T1000 (cell line): ENCODE data around the gene MSI2.

ENCODE experiments used
- DNase-seq: peaks from one replicate; lab custom pipeline; 2025; ENCODE audit warnings: mixed read lengths; lab: John Stamatoyannopoulos, UW

Gene MSI2

DNA sequence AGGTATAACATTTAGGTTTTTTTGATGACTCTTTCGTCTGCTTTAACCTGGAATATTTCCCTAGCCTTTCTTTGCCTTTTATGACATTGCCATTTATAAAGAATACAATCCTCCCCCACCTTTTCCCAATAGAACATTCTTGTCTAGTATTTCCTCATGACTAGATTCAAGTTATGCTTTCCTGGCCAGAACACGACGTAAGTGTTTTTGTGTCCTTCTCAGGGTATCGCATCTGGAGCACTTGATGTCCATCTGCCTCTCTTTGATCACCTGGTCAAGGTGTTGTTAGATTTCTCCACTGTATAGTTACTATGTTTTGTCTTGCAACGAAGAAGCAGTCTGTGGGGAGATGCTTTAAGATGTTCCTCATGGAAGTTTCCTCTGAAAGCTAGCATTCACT lies 87.4 kb downstream of the MSI2 start:
- DNase-seq = no peak

DNA sequence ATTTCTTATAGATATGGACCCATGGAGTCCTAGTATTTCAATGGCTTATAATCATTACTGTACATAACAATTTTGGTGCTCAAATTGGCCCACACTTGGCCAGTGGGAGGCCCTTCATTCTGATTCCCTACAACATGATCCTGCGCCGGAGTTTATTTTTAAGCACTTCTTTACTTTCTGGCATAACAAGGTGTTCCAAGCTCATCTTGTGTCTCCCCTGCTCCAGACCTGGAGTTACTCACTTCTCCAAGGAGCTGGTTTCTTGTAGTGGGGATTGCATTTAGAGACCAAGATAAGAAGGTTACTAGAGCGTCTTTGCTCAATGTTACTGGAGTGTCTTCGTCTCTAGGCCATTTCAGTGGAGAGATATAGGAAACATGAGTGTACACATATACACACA lies 87.9 kb downstream of the MSI2 start:
- no peak for DNase-seq

DNA sequence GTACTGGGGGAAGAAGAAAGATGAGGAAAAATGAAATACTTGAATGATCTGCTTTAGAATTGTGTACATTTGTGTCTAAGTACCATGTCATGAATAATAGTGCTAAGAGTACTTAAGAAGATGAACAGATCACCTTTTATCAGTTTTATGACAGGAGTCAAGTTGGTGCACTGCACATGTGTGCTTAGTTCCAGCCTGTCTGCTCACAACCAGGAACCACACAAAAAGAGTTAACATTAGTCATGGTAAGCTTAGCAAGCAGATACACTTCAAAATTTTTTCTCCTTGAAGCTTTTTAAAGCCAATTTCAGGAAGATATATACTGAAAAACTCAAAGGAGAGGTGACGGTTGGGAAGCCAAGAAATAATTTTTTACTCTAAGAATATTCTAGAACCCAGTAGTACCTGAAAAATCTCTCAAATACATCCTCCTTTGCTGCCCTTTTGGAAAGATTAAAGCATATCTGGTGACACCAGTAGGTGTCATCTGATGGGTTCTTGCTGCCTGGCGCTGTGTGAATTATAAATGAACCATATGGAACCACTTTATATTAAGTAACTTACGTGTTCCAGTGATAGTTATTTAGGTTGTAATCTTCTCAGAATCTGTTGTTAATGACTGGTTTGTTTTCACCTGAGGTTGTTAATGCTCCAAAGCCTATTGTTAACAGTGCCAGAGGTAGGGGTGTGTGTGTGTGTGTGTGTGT lies 93.4 kb downstream of the MSI2 start:
- no peak for DNase-seq

DNA sequence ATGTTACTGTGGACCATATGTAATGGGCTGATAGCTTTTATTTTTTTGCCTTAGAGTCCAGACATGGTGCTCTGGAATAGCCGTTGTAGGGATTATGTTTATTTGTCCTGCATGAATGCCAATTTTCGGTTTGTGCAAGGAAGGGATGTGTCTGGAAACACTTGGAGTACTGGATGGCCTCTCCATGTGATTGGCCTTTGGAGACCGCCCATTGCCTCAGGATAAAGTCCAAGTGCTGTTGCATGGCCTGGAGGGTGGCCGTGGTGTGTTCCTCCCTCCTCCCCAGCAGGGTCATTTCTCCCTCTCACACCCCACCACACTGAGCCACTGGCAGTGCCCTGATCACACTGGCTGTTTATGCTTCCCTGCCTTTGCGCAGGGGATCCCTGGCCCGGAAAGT lies 93.9 kb downstream of the MSI2 start:
- no peak for DNase-seq

DNA sequence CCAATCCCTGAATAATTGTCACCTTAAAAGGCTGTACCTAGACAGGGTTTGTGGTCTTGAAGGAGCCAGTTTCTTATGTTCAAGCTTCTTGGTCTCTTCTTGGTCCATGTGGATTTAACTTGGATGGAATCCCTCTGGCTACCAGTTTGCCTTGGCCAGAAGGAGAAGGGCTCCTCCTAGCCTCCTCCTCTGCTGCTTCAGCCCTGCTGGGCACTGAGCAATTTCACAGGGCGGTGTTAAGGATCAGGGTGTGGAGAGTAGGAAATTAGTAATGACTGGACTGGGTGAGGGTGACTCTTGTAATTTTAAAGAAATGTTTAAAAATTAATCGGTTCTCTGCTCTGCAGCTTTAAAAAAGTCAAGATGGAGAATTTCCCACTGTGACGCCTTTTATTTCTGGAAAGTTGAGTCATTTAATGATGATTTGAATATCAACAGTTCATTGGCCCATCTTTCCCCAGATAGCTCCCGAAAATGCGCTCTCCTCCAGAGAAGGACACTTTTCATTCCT lies 96.4 kb downstream of the MSI2 start:
- no peak for DNase-seq

DNA sequence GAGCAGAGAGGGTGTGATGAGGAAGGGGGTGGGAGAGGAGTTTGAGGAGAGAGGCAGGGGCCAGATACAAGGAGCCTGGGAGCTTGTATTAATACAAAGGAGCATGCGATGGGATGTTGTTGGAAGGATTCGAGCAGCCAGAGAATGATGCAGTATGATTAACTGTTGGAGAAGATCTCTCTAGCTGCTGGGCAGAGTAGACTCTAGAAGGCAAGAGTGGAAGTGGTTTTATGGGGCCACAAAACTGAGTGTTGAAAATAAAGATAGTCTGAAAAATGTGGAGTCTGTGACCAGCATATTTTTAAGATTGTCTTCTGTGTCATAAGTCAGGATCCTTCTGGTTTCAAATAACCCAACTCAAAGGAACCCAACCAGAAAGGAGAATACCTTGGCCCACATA lies 98.3 kb downstream of the MSI2 start:
- no peak for DNase-seq

DNA sequence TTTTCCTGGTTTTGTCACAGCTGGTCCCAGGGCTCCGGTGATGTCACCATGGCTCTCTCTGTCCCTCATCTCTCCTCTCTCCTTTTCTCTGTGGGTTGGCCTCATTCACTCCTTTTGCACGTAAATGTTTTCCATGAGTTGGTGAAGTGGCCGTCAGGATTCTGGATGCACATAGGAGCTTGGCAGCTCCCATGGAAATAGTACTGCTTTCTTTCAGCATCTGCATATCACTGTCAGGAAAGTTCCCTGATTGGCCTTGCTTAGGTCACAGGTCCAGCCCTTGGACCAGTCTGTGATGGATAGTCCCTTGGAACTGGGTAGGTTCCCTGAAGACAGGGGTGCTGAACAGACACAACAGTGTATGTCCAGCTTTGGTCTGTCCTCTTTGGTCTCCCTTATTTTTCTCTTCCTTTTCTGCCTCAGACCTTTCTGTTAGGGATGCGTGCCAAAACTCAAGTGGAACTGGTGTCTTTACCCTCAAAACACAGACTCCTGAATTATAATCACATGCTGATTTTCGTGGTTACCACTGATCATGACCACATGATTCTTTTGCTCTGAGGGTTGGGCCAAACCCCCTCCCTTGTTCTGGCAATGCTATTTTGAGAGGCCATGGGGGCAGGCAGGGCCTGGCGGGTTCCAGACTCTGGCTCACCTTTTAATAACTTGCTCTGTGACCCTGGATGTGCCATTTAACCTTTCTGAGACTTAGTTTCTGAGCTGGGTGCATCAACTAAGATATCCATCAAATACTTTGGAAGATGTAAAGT lies 99.0 kb downstream of the MSI2 start:
- DNase-seq = no peak

DNA sequence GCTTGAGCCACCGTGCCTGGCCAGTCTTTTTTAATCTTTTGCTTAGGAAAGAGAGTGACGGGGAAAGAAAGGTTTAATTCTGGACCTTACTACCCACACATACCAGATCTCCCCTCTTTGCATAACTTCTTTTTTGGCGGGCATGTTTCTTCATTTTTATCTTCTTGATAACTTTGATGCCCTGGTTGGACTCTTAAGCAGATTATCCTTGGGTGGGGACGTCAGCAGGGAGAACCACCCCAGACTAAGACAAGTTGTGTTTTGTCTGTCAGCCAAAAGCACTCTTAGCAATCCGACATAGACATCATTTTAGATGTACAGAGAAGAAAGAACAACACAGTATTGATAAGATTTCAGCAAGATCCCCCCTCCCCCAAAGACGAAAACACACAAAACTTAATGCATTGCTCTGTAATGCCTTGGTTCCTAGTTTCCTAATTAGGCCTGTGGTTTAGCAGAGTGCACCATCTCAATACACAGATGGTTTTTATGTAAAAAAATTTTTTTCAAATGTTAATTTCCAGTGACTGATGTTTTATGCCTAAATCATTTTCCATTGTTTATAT lies 99.9 kb downstream of the MSI2 start:
- DNase-seq = no peak

DNA sequence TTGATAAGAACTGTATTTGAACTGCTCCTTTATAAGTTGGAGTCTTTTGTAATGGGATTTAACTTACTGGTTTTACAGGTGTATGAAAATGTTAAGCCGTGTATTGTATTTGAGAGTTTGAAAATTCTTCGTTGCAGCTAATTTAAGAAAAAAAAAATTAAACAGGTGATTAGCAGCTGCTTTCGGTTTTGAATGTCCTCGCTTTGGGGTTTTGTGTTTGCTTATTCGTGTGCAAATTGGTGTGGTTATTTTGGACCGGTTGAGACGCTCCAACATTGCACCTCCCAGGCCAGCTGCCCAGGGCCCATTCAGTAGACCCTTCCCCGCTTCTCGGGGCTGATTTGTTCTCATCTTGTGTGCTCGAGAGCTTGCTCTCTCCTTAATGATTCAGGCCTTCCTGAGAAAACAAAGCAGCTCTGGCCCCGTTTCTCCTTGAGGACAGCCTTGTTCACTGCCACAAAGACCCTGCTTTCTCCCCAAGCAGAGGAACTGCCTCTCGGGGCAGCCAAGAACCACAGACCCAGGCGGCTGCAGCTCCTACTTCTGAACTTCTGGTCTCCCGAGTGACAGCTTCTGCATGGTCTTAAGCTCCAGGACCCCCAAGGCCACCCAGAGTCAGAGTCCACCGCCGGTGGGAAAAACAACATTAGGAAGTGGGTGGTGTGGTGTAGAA lies 100.5 kb downstream of the MSI2 start:
- DNase-seq = no peak

DNA sequence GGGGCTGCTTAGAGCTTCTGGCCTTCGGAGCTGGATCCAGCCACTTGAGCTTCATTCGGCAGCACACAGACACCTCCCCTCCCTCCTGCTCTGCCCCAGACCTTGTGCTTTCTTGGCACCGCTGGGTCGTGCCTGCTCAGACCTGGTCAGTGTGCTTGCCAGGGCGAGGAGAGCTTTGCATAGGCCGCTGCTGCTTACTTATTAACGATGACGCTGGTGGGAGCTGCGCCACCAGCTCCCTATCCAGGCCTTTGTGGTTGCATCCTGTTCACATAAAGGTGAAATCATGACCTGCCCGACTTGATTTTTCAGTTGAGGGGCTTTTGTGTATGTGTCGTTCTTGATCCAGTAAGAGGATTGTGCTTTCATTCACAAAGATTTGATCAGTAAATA lies 101.1 kb downstream of the MSI2 start:
- no peak for DNase-seq

DNA sequence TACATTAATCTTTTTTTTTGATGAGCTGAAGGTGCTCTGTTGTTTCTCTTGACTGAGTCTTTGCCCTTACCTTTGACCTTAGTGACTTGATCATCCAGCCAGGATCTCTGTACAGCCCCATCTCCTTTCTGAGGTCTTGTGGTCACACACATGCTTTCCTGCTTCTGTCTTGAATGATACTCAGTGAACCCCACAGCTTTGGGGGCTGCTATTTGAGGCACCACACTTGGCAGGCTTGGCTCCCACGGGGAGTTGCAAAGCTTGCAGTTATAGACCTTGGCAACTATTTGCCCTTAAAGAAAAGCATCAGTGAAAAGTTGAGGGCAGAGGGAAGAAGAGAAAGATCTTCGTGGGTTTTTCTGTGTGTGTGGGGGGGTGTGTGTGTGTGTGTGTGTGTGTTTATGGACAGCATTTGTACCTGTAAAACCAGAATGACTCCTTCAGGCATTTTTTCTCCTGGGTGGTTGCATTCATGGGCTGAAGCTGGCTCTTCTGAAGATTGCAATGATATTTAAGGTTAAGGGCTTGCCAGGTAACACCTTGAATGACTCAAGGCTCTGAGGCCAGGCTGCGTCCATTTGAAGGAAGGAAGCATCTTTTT lies 101.6 kb downstream of the MSI2 start:
- DNase-seq = no peak

DNA sequence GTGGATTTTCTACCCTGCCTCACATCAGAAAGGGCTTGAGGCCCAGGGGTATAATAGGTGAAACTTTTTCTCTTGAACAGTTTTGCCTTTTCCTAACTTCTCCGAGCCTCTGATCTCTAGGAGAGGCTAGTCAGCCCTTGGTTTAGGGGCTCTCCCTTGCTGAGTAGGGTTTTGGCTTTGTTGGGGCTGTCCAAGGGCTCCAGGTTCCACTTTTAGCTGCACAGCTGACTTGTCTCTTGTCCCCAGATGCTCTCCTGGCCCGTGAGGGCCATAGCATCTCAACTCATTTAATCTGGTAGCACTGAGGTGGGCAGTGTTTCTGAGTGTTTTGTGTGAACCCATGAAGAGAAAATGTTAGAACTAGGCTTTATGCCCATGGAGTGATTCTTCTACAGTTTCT lies 103.9 kb downstream of the MSI2 start:
- DNase-seq = no peak

DNA sequence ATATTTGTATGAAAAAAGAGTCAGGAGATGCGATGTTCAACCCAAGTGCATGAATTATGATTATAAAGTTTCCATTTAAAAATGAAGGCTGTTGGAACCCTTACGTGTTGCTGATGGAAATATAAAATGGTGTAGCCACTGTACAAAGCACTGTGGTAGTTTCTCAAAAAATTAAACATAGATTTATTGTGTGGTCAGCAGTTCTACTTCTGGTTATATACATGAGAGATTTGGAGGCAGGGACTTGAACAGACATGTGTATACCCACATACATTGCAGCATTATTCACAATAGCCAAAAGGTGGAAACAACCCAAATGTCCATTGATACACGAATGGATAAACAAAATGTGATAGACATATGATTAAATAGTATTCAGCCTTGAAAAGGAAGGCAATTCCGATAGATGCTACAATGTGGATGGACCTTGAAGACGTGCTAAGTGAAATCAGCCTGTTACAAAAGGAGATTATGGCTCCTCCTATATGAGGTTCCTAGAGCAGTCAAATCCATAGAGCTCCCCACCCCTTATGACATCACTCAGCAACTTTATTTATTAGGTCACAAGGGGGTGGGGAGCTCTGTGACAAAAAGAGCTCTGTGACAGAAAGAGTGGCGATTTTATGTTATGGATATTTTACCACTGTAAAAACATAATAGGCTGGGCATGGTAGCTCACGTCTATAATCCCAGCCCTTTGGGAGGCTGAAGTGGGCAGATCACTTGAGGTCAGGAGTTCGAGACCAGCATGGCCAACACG lies 106.7 kb downstream of the MSI2 start:
- DNase-seq = no peak

DNA sequence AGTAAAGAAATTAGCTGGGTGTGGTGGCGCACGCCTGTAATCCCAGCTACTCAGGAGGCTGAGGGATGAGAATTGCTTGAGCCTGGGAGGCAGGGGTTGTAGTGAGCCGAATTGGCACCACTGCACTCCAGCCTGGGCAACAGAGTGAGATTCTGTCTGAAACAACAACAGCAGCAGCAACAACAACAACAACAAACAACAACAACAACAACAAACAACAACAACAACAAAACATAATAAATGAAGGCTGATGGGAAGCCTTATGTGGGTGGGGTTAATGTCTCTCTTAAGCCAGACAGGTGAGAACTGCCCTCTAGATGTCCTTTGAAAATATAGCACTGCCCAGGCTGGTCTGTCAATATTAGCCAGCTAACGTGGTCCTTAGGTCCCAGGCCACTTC lies 107.3 kb downstream of the MSI2 start:
- no peak for DNase-seq

DNA sequence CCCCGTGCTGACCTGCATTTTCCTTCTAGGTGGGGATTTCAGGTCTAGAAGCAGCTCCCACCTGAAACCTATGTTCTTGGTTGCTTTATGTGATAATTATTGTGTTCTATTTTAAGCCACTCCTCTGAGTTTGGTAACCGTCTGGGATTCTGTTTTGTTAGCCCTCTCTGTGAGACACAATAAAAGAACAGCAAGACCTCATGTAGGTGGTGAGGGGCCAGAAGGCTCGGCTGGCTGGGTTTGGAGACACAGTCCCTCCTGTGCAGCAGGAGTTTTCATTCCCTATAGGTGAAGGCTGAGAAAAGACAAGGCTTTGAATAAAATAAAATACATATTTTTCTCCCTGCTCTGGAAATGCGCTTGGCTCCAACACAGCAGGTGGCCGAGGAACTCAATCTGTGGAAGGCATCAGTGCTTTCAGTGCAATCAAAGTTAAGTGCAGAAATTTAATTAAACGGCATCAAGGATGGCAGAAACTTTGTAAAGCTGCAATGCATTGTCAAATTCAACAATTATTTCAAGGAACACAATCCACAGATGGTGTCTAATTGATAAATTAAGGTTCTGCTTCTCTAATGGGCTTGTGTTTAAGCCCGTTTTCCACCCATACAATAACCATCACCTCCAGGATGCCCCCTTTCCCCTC lies 107.8 kb downstream of the MSI2 start:
- DNase-seq = no peak

DNA sequence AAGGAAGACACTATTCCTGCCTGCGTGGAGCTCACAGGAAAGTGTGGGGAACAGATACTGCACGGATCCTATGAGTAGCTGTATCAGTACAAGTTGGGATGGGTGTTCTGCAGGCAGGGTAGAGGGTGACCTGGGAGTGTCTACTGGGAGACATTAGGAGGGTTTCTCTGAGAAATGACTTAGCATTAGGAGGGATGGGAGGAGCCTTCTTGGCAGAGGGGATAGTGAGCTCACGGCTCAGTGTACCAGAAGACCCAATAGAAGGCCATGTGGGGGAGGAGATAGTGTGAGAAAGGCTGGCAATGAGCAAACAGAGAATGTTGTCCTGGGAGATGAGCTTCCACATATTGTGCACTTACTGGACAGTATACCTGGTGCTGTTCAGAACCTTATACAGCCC lies 109.1 kb downstream of the MSI2 start:
- DNase-seq = no peak

DNA sequence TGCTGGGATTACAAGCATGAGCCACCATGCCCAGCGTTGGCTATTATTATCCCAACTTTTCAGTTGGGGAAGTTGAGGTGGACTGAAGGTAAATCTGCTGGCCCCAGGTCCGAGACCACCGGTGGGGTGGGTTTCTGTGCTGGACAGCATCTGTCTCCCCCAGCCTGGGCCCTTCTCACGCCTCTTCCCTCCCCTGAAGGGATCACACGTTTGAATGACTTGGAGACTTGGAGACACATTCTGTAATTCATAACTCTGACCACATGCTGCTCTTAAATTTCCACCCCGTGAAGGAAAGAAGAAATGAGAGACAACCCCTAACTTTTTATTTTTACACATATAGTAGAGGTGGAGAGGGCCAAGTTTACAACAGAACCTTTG lies 109.8 kb downstream of the MSI2 start:
- DNase-seq = no peak

DNA sequence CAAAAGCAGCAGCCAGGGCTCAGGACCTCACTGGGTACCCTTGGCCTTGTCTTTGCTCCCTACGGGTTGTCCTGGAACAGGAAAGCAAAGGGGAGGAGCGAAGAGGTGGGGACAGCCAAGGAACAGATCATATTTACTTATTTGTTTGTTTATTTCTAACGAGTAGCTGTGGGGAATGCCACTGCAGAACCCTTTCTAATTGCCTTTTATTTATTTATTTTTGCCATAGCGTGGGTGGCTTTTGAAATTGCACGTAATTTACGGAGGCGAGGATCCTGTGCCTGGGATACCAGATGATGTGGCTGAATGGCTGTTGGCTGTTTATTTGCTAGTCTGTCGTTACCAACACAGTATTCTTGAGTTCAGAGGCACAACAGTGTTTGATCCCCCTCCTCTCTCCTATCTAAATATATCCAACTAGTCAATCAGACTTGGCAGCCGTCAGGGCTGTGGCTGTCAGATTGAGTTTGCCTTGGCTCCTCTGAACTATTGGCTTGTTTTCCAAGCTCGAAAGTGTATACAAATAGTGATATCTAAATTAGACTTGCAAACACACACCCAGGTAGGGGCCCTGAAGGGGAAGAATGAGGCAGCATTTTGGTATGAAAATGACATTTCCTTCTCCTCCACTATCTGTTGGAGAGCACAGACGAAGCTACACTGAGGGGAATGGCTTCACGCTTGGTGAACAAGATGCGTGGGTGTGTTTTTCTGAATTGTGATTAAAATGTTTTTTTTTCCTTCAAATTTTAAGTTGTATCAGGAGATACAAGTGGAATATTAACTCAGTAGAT lies 110.4 kb downstream of the MSI2 start:
- DNase-seq = no peak

DNA sequence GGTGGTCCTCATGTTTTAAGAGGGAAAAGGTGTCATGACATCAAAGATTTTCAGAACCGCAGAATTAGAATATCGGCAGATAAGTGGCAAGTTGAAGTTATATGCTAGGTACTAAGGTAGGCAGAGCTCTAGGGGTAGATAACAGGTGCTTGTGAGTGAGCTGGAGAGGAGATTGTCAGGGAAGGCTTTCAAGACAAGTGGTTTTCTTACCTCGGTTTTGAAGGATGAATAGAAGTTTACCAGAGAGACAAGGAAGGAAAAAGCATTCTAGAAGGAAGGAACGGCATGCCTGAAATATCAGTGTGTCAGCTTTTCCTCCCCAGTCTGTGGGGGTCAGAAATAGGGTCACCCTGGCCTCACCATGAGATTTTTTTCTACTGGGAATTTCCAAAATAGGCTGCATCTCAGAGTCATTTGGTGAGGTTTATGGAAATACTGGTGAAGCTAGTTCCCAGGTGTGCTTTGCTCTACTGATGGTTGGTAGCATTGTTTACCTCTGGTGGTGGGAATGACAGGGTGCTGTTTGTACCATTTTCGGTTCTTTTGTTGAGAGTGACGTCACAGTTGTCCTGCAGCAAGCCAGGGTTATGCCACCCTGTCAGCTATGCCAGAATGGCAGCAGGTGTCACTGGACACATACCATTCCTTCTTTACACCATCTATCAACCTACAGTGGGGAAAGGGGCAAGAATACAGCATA lies 112.5 kb downstream of the MSI2 start:
- DNase-seq = no peak

DNA sequence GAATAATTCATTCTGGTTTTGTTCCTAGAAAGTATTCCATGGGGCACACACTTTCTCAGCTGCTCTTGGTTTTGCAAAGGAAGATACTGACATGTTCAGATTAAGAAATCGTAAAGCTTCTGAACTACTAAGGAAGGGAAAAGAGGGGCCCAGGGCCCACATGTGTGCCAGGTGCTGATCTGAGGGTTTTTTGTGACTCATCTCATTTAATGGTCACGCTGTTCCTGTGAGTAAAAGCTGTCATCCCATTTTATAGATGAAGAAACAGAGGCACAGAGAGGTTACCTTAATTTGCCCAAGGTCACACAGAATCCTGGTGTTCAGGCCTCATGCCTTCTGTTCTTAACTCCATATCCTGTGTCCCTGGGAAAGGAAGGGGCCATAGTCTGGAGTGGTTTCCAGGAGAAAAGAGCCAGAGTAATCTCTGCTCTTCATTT lies 113.2 kb downstream of the MSI2 start:
- DNase-seq = no peak
